GM18517 (cell line): Measurements from ENCODE around the gene AK4.
A peak's percentile ranks its signal among the peaks of the same experiment; 100 is the strongest.
"Not testable (repeated sequence)": the region's sequence is repeated elsewhere in the genome, so short reads cannot be mapped to it uniquely, and the experiment has no call there.

Source experiments
- ATAC-seq: cut with Tn5 transposase; IDR thresholded peaks from one replicate; pipeline ENCODE4 v1.9.1; 2021; ENCODE audit warnings: mild to moderate bottlenecking, moderate library complexity; ENCODE audit not compliant: unreplicated experiment

The AK4 gene

DNA sequence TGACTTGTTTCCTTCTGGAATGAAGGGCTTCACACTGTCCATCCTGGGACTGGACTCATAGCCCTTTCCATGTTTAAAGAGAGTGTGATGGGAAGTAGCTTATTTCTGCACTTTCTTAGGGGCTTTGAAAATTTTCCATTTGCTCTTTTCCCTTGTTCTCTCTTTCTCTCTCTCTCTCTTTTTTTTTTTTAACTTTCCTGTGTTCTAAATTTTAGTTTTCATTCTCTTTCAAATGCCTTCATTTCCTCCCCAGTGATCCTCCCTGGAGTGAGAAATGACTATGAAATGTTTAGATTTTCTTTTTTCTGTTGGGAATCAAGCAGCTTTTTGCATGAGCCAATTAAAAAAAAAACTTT is 2.1 kb downstream of the AK4 start:
- no peak for ATAC-seq

DNA sequence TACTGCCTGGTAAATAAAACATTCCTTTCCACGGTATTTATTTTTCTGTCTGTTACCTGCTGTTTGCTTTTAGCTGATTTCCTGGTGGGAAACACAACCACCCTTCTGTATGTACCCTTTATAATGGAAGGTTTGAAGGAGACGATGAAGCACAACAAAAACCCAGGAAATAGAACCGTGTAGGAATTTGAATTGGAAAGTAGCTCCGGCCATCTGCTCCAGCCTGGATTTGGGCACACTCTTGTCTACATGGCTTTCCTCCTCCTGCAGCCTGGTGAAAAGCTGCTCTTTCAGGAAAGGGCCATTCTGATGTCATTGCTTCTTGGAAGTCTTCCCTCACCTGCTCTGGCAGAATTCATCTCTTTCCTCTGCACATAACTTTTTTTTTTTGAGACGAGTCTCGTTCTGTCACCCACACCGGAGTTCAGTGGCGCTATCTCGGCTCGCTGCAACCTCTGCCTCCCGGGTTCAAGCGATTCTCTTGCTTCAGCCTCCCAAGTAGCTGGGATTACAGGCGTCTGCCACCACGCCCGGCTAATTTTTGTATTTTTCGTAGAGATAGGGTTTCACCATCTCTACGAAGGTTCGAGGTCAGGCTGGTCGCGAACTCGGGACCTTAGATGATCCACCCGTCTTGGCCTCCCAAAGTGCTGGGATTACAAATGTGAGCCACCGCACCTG is 2.7 kb downstream of the AK4 start:
- ATAC-seq, result no peak

DNA sequence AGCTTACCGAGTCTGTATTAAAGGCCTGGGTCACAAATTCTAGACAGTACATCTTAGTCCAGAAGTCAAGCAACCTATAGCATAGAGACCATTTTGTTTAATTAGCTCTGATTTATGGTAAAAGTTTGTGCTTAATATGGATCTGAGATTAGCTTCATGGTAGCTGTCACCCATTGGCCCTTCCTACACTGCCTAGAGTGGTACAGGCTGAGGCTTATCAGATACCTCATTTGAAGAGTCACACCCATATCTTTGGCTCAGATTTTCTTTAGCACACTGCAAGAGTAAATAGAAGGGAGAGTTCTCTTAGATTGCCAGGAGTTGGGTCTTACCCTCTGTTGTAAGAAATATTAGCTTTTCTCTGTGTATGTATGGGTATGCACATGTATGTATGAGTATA is 3.6 kb downstream of the AK4 start:
- ATAC-seq, result no peak

DNA sequence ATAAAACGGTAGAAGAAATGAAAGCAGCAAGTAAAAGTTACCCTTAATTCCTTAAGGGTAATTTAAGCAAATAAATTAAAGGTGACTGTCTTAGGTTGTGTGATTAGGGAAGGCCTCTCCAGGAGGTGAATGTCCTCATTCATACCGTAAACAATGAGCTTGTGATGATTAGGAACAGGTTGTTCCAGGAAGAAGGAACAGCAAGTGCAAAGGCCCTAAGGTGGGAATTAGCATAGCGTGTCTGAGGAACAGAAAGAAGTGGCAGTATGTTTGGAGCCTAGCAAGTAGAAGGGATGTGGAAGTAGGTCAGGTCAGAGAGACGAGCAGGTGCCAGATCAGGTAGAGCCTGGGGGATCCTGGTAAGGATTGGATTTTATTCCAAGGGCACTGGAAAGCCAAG is 5.6 kb downstream of the AK4 start:
- ATAC-seq, result no peak

DNA sequence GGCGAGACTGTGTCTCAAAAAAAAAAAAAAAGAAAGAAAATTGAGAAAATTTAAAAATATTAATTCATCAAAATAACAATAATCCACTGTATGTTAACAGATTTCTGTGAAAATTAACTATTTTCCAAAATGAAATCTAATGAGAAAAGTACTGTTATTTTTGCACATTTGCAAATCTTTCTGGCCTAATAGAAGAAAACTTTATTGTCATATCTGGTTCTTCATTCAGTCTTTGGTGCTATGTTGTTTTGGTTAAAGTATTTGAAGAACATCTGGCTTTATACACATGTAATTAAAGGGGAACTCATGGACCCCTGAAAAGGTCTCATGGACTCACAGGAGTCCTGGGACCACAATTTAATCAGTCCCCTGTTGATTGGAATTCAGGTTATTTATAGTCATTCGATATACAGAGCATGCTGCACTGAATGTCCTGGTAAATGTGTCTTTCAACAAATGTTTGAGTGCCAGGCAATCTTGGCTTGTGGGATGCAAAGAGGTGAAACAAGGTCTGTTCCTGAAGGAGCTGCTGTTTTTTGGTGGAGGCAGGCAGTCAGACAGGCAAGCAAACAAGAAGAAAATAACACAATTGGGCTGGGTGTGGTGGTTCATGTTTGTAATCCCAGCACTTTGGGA is 9.0 kb downstream of the AK4 start:
- no peak for ATAC-seq

DNA sequence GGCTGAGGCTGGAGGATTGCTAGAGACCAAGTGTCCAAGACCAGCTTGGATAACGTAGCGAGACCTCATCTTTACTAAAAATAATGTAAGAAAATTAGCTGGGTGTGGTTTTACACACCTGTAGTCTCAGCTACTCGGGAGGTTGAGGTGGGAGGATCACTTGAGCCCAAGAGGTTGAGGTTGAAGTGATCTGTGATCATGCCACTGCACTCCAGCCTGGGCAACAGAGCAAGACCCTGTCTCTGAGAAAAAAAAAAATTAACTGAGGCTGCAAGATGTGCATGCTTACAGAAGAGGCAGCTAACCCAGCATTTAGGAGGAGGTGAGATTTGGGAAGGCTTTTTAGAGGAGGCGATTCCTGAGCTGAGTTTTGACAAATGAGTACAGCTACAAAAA is 9.5 kb downstream of the AK4 start:
- no peak for ATAC-seq

DNA sequence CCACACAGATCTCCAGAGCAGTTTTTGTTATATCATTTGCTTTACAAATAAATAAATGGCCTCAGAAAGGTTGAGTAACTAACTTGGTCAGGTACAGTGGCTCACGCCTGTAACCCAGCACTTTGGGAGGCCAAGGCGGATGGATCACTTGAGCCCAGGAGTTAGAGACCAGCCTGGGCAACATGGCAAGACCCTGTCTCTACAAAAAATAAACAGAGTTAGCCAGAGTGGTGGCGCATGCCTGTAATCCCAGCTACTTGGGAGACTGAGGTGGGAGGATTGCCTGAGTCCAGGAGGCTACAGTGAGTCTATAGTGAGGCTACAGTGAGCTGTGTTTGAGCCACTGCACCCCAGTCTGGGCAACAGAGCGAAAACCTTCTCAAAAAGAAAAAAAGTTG is 11.3 kb downstream of the AK4 start:
- not testable (repeated sequence) for ATAC-seq

DNA sequence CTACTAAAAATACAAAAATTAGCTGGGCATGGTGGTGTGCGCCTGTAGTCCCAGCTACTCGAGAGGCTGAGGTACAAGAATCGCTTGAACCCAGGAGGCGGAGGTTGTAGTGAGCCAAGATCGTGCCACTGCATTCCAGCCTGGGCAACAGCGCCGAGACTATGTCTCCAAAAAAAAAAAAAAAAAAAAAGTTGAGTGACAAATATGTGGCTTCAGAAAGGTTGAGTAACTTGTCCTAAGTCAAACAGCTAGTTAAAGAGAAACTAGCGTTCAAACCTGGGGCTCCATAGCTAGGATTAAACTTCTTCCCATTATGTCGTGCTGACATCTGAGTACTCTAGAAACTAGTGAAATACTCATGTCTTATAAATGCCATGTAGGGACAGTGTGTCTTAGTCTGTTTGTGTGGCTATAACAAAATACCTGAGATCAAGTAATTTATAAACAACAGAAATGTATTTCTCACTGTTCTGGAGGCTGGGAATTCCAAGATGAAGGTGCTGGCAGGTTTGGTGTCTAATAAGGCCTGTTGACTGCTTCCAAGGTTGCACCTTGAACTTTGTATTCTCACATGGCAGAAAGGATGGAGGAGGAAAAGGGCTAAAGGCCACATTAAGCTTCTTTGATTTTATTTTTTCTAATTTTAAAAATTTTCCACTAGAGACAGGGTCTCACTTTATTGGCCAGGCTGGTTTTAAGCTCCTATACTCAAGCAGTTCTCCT is 12.0 kb downstream of the AK4 start:
- ATAC-seq, result no peak

DNA sequence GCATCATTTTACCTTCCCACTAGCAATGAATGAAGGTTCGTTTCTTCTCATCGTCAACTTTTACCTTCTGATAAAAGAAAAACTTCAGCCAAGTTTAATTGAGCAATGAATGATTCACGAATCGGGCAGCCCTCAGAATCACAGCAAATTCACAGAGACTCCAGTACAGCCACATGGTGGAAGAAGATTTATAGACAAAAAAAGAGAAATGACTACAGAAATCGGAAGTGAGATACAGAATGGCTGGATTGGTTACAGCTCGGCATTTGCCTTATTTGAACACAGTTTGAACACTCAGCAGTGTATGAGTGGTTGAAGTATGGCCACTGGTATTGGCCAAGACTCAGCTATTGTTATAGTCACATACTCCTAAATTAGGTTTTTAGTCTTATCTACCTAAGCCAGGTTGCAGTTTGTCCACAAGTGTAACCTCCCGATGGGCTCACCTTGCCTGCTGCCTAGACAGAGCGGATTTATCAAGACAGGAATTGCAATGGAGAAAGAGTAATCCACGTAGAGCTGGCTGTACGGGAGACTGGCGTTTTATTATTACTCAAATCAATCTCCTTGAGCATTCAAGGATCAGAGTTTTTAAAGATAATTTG is 15.3 kb downstream of the AK4 start:
- ATAC-seq, result no peak

DNA sequence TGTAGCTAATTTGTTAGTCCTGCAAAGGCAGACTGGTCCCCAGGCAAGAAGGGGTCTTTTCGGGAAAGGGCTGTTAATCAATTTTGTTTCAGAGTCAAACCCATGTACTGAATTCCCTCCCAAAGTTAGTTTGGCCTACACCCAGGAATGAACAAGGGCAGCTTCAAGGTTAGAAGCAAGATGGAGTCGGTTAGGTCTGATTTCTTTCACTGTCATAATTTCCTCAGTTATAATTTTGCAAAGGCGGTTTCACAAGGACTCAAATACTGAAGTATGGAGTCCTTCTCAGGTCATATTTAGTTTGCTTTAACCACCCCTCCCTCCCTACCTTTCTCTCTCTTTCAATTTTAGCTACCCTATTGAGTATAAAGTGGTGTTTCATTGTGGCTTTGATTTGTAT is 16.1 kb downstream of the AK4 start:
- not testable (repeated sequence) for ATAC-seq

DNA sequence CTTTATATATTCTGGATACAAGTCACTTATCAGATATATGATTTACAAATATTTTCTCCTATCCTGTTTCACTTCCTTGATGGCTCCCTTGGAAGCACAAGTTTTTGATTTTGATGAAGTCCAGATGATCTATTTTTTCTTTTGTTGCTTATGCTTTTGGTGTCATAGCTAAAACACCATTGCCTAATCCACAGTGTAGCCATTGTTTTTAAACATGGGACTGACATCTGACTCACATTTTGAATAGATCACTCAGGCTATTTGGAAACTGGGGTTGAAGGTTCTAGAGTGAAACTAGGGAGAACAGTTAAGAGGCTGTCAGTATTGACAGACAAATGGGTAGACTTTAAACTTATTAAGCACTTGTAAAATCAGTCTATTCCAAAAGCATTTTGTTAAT is 16.6 kb downstream of the AK4 start:
- no peak for ATAC-seq

DNA sequence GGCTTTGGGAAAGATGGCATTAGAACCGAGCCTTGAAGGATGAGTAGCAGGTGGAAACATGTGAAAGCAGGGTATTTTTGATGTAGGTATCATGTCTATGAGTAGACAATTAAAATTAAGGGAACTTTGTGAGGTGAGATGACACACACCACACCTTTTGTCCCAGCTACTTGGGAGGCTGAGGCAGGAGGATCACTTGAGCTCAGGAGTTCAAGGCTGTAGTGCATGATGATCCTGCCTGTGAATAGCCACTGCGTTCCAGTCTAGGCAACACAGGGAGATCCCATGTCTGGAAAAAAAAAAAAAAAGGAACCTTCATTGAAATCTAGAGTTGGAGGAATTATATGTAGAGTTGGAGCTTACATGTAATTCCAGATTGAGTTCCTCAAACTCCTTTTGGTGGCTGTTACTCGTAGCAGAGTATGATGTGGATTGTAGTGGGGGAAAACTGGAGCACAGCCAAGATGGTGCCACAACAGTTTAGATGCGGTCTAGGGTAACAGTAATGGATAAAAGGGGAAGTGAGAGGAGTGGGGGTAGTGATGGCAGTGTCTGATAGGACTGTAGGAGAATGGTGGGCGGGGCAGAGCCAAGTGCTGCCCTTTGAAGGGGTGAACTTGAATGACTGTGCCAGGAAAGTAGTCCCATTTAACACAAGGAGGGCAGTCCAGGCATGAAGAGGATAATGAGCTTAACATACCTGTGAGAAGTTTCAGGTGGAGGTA is 17.4 kb downstream of the AK4 start:
- ATAC-seq, result peak; percentile 92

DNA sequence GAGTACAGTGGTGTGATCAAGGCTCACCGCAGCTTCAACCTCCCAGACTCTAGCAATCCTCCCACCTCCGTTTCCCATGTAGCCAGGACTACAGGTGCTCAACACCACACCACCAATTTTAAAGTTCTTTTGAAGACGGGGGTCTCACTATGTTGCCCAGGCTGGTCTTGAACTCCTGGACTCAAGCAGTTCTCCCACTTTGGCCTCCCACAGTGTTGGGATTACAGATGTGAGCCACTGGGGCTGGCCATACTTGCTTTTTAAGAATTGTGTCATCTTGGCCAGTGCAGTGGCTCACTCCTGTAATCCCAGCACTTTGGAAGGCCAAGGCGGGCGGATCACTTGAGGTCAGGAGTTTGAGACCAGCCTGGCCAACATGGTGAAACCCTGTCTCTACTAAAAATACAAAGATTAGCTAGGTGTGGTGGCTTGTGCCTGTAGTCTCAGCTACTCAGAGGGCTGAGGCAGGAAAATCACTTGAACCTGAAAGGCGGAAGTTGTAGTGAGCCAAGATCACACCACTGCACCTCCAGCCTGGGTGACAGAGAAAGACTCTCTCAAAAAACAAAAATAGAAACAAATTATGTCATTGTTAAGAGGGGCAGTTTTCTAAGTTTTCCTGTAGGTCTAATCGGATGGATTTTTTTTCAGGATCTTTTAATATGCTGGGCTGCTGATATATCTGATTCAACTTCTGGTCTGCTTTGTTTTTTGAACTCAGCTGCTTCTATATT is 18.7 kb downstream of the AK4 start:
- peak; percentile 46 for ATAC-seq

DNA sequence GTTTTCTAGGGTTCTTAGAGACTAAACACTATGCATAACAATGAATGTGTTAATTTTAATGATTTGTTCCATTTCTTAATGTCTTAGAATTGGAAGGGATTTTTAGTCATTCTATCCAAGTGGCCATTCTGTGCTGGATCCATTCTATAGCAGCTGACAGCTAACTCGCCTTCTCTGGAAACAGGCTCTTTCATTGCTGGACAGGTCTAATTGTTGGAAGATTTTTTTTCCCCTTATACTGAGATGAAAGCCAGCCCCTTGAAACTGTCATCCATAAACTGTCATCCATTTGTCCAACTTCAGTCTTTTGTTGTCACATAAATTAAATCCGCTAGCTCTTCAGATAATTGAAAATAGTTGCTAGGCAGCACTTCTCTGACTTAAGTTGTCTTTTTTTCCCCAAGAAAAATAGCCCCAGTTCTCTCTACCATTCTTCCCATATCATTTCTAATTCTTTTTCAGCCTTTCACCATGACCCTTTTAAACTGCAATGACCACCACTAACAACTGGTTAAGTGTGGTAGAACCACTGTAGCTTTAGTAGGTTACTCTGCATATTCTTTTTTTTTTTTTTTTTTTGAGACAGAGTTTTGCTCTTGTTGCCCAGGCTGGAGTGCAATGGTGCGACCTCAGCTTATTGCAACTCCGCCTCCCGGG is 19.7 kb downstream of the AK4 start:
- no peak for ATAC-seq

DNA sequence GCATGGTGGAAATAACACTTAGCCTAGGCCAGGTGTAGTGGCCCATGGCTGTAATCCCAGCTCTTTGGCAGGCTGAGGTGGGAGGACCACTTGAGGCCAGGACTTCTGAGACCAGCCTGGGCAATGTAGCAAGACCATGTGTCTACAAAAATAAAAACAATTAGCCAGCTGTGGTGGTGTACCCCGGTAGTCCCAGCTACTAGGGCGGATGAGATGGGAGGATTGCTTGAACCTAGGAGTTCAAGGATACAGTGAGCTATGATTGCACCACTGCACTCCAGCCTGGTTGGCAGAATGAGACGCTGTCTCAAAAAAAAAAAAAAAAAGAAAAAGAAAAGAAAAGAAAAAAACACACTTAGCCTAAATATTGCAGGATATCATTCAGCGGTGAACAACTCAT is 20.9 kb downstream of the AK4 start:
- ATAC-seq, result no peak

DNA sequence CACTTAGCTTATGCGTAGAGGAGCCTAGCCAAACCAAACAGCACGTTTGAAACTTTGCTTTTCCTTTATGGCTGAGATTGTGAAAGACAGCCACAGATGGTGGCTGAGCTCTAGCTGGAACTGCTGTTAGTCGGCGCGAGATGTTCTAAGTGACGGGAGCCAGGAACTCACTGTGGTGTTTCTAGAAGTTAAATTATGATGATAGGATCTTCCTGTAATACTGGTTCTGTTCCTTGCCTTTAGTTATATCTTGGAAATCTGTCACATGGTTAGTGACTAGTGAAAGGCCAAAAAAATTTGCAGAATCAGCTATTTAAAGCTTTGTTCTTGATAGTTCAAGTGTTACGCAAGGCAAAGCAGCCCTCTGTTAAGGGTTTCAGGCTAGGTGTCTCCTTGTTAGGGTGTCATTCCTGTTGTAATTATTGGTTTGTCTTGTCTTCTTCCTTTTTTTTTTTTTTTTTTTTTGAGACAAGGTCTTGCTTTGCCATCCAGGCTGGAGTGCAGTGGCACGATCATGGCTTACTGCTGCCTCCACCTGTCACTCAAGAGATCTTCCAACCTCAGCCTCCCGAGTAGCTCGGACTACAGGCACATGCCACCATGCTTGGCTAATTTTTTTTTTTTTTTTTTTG is 22.6 kb downstream of the AK4 start:
- no peak for ATAC-seq

DNA sequence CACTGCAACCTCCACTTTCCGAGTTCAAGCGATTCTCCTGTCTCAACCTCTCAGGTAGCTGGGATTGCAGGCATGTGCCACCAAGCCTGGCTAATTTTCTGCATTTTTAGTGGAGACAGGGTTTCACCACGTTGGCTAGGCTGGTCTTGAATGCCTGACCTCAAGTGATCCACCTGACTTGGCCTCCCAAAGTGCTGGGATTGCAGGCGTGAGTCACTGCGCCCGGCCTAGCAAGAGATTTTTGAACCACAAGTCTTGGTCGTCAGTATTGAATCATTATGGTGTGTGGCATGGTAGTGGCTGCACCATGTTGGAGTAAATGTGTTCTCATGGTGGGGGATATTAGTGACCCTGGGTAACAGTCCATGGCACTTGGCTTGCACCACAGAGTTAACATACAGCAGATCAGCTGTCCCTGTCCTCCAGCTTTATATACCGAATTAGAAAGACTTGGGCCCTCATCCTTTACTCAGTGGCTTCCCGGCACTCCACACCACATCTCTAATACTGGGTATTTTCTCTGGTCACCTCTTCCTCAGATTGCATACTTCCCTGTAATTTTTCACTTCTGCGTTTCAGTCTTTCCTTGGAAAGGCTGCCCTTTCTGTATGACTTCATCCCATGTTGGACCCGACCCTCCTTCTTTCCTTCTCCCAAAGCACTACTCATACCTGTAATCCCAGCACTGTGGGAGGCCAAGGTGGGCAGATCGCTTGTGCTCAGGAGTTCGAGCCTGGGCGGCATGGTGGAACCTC is 25.1 kb downstream of the AK4 start:
- no peak for ATAC-seq

DNA sequence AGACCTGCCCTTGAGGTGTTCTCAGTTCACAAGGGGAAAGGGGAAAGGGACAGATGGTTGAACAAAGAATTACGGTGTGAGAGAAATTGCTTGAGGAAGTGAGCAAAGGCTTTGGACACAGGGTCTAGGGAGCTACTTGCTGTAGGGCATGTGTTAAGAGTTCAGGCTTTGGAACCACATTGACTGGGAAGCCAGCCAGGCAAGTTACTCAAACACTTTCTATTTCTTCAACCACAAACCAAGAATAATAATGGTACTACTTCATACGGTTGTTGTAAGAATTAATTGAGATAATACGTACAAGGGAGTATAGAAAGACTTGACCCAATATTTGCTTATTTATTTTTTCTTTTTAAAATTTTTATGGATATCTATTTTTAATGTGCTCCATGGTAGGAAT is 26.6 kb downstream of the AK4 start:
- peak; percentile 69 for ATAC-seq
